ENCODE measurements around the gene SIGLEC11.

GRCh38 chr19:49976496-49976895 is 15.5 kb upstream of the SIGLEC11 start:
- TF ChIP-seq CTCF (IDR thresholded peaks at IDR 0.05; ENCODE audit: insufficient read depth, low read length, poor library complexity, severe bottlenecking) (no peak), EZH2phosphoT487 (conservative IDR thresholded peaks at IDR 0.05; ENCODE audit: low read length) (no peak)

Measured in SU-DHL-6 (cell line).